HPDE6-E6E7 (cell line): ENCODE measurements around the gene NDUFB4.
"Not testable (repeated sequence)": the region's sequence is repeated elsewhere in the genome, so short reads cannot be mapped to it uniquely, and the experiment has no call there.

Experiments used
- DNase-seq: peaks from one replicate; pipeline ENCODE4 v3.0.0; 2011; ENCODE audit warnings: missing footprints; ENCODE audit errors: extremely low spot score

Gene NDUFB4

GRCh38 chr3:120637851-120638559, 41.9 kb downstream of the NDUFB4 start:
- no peak for DNase-seq

- DNase-seq, result not testable (repeated sequence)
Observed at GRCh38 chr3:120638820-120639219, 42.7 kb downstream of the NDUFB4 start.

GRCh38 chr3:120640231-120640630, 44.1 kb downstream of the NDUFB4 start:
- no peak for DNase-seq

- no peak for DNase-seq
Observed at GRCh38 chr3:120641696-120642246, 45.6 kb downstream of the NDUFB4 start.

- DNase-seq, result no peak
Observed at GRCh38 chr3:120642368-120642948, 46.3 kb downstream of the NDUFB4 start.

GRCh38 chr3:120645083-120645845, 49.1 kb downstream of the NDUFB4 start:
- DNase-seq, result no peak

GRCh38 chr3:120646771-120647432, 50.8 kb downstream of the NDUFB4 start:
- no peak for DNase-seq

GRCh38 chr3:120648290-120648689, 52.2 kb downstream of the NDUFB4 start:
- no peak for DNase-seq

GRCh38 chr3:120649830-120650233, 53.7 kb downstream of the NDUFB4 start:
- DNase-seq, result no peak

- DNase-seq, result no peak
Observed at GRCh38 chr3:120650311-120650710, 54.2 kb downstream of the NDUFB4 start.
